ENCODE data around the gene CNTN5.

CNTN5 gene

GRCh38 chr11:99423428-99423983 is 402.8 kb downstream of the CNTN5 start:
- H3K4me3 Mint-ChIP-seq, result no peak overlapping the region
- no peaks in the 10 kb centered on the region for H3K36me3 Mint-ChIP-seq (ENCODE audit: low read depth)
- H3K27me3 Mint-ChIP-seq (ENCODE audit: low read depth), result no peaks in the 10 kb centered on the region
- H3K9me3 Mint-ChIP-seq, result no peaks in the 10 kb centered on the region
- TF ChIP-seq, protein P1, sequence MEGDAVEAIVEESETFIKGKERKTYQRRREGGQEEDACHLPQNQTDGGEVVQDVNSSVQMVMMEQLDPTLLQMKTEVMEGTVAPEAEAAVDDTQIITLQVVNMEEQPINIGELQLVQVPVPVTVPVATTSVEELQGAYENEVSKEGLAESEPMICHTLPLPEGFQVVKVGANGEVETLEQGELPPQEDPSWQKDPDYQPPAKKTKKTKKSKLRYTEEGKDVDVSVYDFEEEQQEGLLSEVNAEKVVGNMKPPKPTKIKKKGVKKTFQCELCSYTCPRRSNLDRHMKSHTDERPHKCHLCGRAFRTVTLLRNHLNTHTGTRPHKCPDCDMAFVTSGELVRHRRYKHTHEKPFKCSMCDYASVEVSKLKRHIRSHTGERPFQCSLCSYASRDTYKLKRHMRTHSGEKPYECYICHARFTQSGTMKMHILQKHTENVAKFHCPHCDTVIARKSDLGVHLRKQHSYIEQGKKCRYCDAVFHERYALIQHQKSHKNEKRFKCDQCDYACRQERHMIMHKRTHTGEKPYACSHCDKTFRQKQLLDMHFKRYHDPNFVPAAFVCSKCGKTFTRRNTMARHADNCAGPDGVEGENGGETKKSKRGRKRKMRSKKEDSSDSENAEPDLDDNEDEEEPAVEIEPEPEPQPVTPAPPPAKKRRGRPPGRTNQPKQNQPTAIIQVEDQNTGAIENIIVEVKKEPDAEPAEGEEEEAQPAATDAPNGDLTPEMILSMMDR (IDR thresholded peaks at IDR 0.05; ENCODE audit: unreplicated experiment in 3 of 3), result no peak
- H3K4me1 Mint-ChIP-seq, result no peaks in the 10 kb centered on the region
- no peak overlapping the region for H3K27ac Mint-ChIP-seq

GRCh38 chr11:99424313-99425084 is 403.8 kb downstream of the CNTN5 start:
- H3K27me3 Mint-ChIP-seq (ENCODE audit: low read depth), result no peaks in the 10 kb centered on the region
- no peaks in the 10 kb centered on the region for H3K4me1 Mint-ChIP-seq
- TF ChIP-seq, protein P1 (IDR thresholded peaks at IDR 0.05; ENCODE audit: unreplicated experiment in 3 of 3), result no peak
- no peaks in the 10 kb centered on the region for H3K9me3 Mint-ChIP-seq
- no peaks in the 10 kb centered on the region for H3K36me3 Mint-ChIP-seq (ENCODE audit: low read depth)
- no peak overlapping the region for H3K27ac Mint-ChIP-seq
- no peak overlapping the region for H3K4me3 Mint-ChIP-seq

GRCh38 chr11:99425596-99425995 is 404.8 kb downstream of the CNTN5 start:
- Mint-ChIP-seq H3K4me1 (no peaks in the 10 kb centered on the region), H3K9me3 (no peaks in the 10 kb centered on the region), H3K36me3 (ENCODE audit: low read depth) (no peaks in the 10 kb centered on the region), H3K4me3 (no peak overlapping the region), H3K27ac (no peak overlapping the region), H3K27me3 (ENCODE audit: low read depth) (no peaks in the 10 kb centered on the region)
- TF ChIP-seq, protein P1 (IDR thresholded peaks at IDR 0.05; ENCODE audit: unreplicated experiment in 3 of 3), result no peak

- H3K9me3 Mint-ChIP-seq, result no peaks in the 10 kb centered on the region
- H3K36me3 Mint-ChIP-seq (ENCODE audit: low read depth), result no peaks in the 10 kb centered on the region
- TF ChIP-seq, protein P1 (IDR thresholded peaks at IDR 0.05; ENCODE audit: unreplicated experiment in 3 of 3), result no peak
- no peaks in the 10 kb centered on the region for H3K27me3 Mint-ChIP-seq (ENCODE audit: low read depth)
- no peak overlapping the region for H3K27ac Mint-ChIP-seq
- H3K4me1 Mint-ChIP-seq, result no peaks in the 10 kb centered on the region
- H3K4me3 Mint-ChIP-seq, result no peak overlapping the region
Observed at GRCh38 chr11:99432677-99433076, 411.9 kb downstream of the CNTN5 start.

DNA sequence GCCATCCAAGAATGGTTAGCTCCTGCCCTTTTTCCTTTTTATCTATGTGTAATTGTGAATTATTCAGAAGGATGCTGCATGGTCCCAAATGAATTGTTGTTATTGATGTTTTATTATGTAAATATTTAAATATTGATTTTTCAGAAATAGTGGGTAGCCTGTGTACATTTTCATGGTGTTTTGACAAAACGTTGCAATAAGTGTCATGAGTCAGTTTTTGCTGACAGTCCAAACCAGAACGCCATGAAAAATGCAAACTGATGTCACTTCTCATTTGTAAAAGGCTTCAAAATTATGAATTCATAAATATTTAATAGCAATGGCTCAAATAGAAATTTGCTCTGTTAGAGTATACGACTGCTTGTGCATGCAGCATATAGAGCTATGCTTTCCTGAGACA is 422.5 kb downstream of the CNTN5 start:
- H3K27me3 Mint-ChIP-seq (ENCODE audit: low read depth), result peaks cover 7% of the 10 kb centered on the region
- no peaks in the 10 kb centered on the region for H3K9me3 Mint-ChIP-seq
- no peak overlapping the region for H3K4me3 Mint-ChIP-seq
- H3K27ac Mint-ChIP-seq, result no peak overlapping the region
- no peaks in the 10 kb centered on the region for H3K4me1 Mint-ChIP-seq
- H3K36me3 Mint-ChIP-seq (ENCODE audit: low read depth), result no peaks in the 10 kb centered on the region
- TF ChIP-seq, protein P1 (IDR thresholded peaks at IDR 0.05; ENCODE audit: unreplicated experiment in 3 of 3), result no peak

- Mint-ChIP-seq H3K4me3 (no peak overlapping the region), H3K9me3 (no peaks in the 10 kb centered on the region), H3K27me3 (ENCODE audit: low read depth) (peaks cover 7% of the 10 kb centered on the region), H3K27ac (no peak overlapping the region), H3K36me3 (ENCODE audit: low read depth) (no peaks in the 10 kb centered on the region), H3K4me1 (no peaks in the 10 kb centered on the region)
- TF ChIP-seq, protein P1 (IDR thresholded peaks at IDR 0.05; ENCODE audit: unreplicated experiment in 3 of 3), result no peak
Observed at GRCh38 chr11:99446400-99446799, 425.7 kb downstream of the CNTN5 start.
